ENCODE measurements around the gene ZNF831.

Gene ZNF831

GRCh38 chr20:59217173-59217572 is 53.6 kb downstream of the ZNF831 start:
- DNase-seq, result no peak

DNA sequence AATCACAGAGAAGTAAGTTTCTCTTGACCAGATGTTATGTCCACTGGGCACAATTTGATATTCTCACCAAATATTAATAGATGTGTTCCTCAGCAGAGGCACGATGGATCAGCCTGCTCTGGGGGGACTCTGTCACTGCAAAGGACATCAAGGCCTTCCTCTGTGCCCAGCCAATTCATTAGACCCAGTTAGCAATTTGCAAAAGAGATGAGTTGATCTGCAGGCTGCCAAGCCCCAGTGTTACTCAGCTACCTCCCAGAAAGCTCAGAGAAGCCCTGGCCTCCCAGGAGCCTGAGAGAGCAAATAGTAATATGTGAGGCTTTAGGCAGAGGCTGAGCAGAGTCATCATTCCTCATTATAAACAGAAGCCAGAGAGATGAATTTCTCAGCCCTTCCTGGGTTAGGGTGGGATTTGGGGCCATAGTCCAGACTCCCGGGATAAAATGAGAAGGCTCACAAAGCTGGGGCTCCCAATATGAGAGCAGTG is 54.2 kb downstream of the ZNF831 start:
- no peak for DNase-seq

DNA sequence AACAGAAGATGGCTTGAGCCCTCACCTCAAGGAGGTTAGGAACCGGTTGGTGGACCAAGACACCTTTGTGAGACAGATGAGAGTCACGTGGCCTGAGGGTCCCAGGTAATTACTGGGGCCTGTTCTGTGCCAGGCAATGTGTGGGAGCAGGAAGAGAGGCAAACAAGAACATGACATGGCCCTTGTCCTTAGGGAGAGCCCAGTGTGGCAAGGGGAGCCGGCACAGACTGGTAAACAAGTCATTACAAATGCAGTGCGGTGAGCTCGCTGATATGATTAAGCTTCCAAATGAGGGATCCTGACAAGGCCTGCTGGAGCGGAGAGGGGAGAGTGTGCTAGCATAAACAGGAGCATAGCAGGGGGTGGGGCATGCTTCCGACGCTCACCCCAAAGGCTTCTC is 55.6 kb downstream of the ZNF831 start:
- DNase-seq, result no peak

- no peak for DNase-seq
Measured at GRCh38 chr20:59220161-59220560, 56.5 kb downstream of the ZNF831 start.

- DNase-seq, result no peak
Measured at GRCh38 chr20:59221049-59221706, 57.6 kb downstream of the ZNF831 start.

- DNase-seq, result peak in 1 of 2 experiments; percentile 38
Measured at GRCh38 chr20:59221707-59222252, 58.2 kb downstream of the ZNF831 start.

- peak; percentile 89 to 92 for DNase-seq
Measured at GRCh38 chr20:59222253-59223181, 58.9 kb downstream of the ZNF831 start.

DNA sequence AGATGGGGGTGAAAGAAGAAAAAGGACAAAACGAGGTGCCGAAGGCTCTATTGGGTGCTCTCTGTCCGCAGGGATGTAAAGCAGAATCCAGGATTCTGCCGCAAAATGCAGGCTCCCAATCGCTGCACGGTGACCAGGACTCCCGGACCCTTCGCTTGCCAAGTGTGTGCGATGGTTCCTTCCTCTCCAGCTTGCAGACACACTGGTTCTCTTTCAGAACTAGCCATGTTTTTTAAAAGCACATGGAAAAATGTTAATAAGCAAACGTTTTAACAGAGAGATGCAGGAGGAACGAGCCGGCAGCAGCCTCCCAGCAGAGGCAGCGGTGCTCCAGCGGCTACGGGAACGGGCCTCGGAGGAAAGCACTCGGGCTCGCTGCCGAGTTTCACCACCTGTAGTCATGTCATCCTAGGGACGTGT is 59.6 kb downstream of the ZNF831 start:
- DNase-seq, result no peak

- no peak for DNase-seq
Measured at GRCh38 chr20:59223750-59224149, 60.1 kb downstream of the ZNF831 start.

DNA sequence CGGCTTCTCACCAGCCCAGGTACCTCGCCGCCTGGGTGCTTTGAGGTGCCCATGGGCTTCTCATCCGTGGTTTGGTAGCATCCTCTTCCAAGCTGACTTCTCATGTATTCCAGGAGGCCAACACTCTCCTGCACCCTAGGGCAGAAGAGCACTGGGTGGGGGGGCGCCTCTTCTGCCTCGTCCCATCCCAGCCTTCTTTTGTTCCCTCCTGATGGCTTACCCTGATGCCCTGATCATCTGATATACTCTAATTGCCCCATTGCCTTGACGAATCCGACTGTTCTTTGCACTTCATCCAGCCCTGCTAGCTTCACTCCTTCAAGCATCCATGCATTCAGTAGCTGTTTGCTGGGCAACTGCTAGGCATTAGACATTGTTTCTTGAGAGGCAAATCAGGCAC is 60.6 kb downstream of the ZNF831 start:
- no peak for DNase-seq

- DNase-seq, result no peak
Measured at GRCh38 chr20:59230385-59230784, 66.8 kb downstream of the ZNF831 start.

DNA sequence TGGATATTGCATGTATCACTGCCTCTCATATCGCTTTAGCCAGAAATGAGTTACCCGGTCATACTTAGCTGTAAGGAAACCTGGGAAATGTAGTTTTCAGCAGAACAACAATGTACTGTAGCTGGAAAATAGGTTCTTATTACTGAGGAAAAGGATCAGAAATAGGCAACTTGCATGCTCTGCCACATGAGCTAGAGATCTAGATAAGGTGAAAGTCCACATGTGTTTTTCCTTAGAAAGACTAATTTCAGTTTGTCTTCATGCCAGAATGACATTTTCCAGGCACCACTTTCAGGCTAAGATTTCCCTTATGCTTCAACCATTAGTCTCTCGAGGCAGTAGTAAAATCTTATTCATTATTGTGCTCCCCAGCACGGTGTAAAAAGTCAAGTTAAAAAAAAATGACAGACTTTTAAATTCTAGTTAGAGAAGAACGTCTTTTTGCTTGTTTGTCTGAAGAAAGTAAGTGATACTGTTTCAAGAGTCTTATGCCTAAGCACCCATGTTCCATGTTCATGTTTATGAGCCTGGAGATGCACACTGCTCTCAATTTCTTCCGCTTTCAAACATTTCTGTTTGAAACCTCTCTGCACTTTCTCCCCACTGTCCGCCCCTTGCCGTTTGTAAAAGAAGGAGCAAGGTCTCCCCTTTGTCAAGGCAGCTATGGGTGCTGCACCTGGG is 67.6 kb downstream of the ZNF831 start:
- DNase-seq, result no peak

GRCh38 chr20:59232618-59233017 is 69.0 kb downstream of the ZNF831 start:
- DNase-seq, result no peak

DNA sequence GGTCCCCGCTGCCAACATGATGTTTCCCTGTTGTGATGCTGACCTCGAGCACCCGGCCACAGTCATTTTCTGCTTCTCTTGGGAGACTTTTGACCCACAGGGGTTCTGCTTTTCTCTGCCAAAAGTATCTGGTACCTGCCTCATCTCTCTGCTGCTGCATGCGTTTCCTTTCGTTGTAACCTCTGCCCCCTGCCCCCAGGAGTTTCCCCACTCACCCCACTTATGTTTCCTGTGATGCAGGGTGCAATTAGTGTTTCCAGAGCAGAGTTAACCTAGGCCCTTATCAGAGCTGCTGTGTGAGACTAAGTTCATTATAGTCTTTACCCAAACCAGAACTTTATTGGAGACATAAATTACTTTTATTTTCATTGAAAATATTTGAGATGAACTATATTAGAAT is 71.6 kb downstream of the ZNF831 start:
- DNase-seq, result no peak

- DNase-seq, result no peak
Measured at GRCh38 chr20:59240006-59240405, 76.4 kb downstream of the ZNF831 start.

DNA sequence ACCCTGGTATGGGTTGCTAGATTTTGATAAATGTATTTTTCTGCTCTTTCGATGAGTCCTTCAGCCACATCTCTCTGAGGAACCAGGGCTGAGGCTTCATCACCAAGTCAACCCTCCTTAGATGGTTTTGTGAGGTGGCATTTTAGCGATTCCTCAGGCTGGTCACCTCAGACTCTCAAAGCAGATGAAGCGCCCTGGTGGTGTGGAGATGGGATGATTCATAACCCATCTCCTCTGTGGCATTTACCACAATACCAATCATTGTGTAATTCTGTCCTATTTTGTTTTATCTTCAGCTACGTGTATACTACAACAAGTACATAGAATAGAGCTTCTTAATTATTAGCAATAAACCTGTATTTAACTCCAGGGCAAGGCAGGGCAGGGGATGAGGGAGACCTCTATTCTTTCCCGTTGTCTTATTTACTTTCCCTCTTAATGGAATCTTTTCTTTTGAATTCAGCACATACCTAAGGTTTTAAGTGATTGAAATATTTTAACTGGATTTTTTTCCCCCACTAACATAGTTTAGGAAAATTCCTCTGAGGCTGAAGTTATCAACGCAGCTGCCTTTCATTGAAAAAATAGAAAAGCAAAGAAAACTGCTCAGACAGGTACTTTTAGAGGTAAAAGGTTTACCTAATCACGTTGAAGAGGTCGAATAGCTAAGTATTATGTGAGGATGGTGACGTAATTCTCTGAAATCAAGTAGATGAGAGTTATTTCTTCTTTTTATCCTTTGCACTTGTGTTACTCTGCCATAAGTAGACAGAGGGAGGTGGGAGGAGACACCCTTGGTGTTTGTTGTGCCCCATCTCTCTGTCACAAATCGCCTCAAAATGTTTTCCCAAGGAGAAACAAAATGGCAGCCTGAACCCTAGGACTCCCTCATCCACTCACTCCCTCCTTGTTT is 79.3 kb downstream of the ZNF831 start:
- peak in 1 of 2 experiments; percentile 52 for DNase-seq

- DNase-seq, result no peak
Measured at GRCh38 chr20:59246691-59247400, 83.2 kb downstream of the ZNF831 start.

DNA sequence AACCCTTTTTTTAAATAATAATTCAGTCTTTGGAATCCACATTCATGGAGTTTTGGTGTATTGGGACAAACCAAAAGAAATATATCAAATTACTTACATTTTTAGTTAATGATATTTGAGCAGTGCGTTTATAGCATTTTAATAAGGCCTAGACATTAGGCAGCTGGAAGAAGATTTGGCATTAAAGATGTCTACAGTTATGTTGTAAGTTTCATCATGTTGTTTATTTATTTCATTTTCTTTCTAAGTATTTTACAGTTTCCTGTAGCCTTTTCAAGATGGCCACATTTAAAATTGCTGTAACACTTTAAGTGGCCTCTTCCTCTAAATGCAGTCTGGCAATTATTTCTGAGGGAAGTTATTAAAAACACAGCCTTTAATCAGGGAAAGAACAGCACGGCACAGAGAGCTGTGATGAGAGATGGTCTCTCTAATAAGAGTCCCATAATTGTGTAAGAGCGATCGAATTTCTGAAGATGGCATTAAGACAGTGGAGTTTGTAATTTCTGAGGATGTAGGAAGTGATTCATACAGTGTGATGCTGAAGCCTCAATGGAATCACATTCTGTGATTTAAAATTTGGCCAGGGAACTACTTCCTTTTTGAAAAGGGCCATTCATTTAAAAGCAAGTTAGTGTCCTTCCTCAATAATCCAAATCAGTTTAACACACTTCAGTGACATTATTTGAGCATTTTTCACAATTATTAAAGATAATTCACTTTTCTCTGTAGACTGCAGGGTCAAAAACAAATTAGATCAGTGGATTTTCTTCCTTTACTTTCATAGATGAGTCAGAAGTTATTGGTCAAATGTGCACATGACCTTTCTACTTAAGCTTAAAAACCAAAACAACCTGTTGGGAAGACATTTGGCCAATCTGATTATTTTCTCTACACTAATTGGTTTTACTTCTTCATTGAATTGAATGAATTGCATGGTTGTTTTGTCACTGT is 84.4 kb downstream of the ZNF831 start:
- DNase-seq, result no peak

DNA sequence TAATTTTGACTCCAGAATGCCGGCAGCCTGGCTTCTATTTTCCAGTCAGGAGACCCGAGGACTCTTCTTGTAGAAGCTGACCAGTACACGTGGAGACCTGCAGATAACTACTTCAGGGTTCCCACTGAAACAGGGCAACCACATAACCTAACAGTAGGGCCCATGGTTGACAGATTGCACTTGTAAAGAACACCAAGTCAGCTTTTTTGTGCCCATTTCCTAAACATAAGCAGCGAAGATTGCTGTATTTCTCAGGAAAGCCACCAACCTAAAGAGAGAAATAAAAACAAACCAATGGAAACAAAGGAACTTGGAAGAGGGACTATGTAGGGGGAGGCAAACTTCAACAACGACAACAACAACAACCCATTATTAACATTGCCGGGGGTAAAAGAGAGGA is 86.7 kb downstream of the ZNF831 start:
- no peak for DNase-seq

DNA sequence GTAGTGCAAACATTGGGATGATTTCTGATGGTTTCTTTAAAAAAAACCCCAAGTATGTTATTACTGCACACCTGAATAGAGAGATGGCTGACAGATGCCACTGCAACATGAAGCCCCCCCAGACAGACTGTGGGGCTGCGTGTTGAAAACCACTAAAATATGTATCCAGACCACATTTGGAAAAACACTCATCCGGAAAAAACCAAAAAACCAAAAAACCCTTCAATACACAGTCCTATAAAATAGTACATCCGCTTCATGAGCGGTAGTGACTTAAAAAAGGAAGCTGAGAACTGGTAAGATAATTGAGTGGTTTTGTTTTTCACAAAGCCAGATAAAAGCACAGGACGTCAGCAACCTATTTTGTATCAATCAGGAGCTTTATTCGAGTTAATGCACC is 89.7 kb downstream of the ZNF831 start:
- DNase-seq, result no peak
